ENCODE measurements around the gene GRIK4.

The GRIK4 gene

GRCh38 chr11:120911943-120912342 is 400.4 kb downstream of the GRIK4 start:
- Histone ChIP-seq H3K27ac (ENCODE audit: low read depth, low read length) (no peak overlapping the region), H3K9me2 (replicated peaks; ENCODE audit: control insufficient read depth, low read length) (no peaks in the 10 kb centered on the region), H3K27me3 (ENCODE audit: control insufficient read depth, low read length) (peaks cover 7% of the 10 kb centered on the region), H4K20me1 (ENCODE audit: control insufficient read depth, insufficient read depth, low read depth, low read length) (no peaks in the 10 kb centered on the region; the same call in 1 of the 2 replicates), H3K9me3 (ENCODE audit: control insufficient read depth, insufficient read depth, low read length) (no peaks in the 10 kb centered on the region), H3K79me2 (ENCODE audit: control insufficient read depth, low read length) (no peaks in the 10 kb centered on the region), H3K4me2 (ENCODE audit: low read length) (no peak overlapping the region), H3K4me1 (ENCODE audit: control insufficient read depth, low read length) (no peaks in the 10 kb centered on the region), H3K4me3 (ENCODE audit: low read length) (no peak overlapping the region), H3K36me3 (ENCODE audit: control insufficient read depth, low read length) (no peaks in the 10 kb centered on the region), H3F3A (ENCODE audit: control insufficient read depth, insufficient read depth) (no peaks in the 10 kb centered on the region)
- TF ChIP-seq CTCF (IDR thresholded peaks at IDR 0.05; ENCODE audit: low read depth, low read length, poor library complexity, severe bottlenecking) (no peak), EZH2phosphoT487 (IDR thresholded peaks at IDR 0.05; ENCODE audit: borderline replicate concordance, low read length) (no peak)

- H3K4me3 ChIP-seq (ENCODE audit: low read length): no peak overlapping the region
- no peaks in the 10 kb centered on the region for H3K9me2 ChIP-seq (replicated peaks; ENCODE audit: control insufficient read depth, low read length)
- H3K4me1 ChIP-seq (ENCODE audit: control insufficient read depth, low read length): no peaks in the 10 kb centered on the region
- no peaks in the 10 kb centered on the region for H3K79me2 ChIP-seq (ENCODE audit: control insufficient read depth, low read length)
- no peaks in the 10 kb centered on the region for H3K36me3 ChIP-seq (ENCODE audit: control insufficient read depth, low read length)
- H3K4me2 ChIP-seq (ENCODE audit: low read length): no peak overlapping the region
- no peaks in the 10 kb centered on the region; the same call in 1 of the 2 replicates for H4K20me1 ChIP-seq (ENCODE audit: control insufficient read depth, insufficient read depth, low read depth, low read length)
- TF ChIP-seq EZH2phosphoT487 (IDR thresholded peaks at IDR 0.05; ENCODE audit: borderline replicate concordance, low read length) (no peak), CTCF (IDR thresholded peaks at IDR 0.05; ENCODE audit: low read depth, low read length, poor library complexity, severe bottlenecking) (peak; percentile 30)
- peaks cover 7% of the 10 kb centered on the region for H3K27me3 ChIP-seq (ENCODE audit: control insufficient read depth, low read length)
- H3K9me3 ChIP-seq (ENCODE audit: control insufficient read depth, insufficient read depth, low read length): no peaks in the 10 kb centered on the region
- no peak overlapping the region for H3K27ac ChIP-seq (ENCODE audit: low read depth, low read length)
- H3F3A ChIP-seq (ENCODE audit: control insufficient read depth, insufficient read depth): no peaks in the 10 kb centered on the region
Measured at GRCh38 chr11:120912504-120912903, 401.0 kb downstream of the GRIK4 start.

- Histone ChIP-seq H3F3A (ENCODE audit: control insufficient read depth, insufficient read depth) (no peaks in the 10 kb centered on the region), H3K36me3 (ENCODE audit: control insufficient read depth, low read length) (no peaks in the 10 kb centered on the region), H3K9me3 (ENCODE audit: control insufficient read depth, insufficient read depth, low read length) (no peaks in the 10 kb centered on the region), H3K4me1 (ENCODE audit: control insufficient read depth, low read length) (no peaks in the 10 kb centered on the region), H3K4me3 (ENCODE audit: low read length) (no peak overlapping the region), H3K79me2 (ENCODE audit: control insufficient read depth, low read length) (no peaks in the 10 kb centered on the region), H4K20me1 (ENCODE audit: control insufficient read depth, insufficient read depth, low read depth, low read length) (no peaks in the 10 kb centered on the region; the same call in 1 of the 2 replicates), H3K27ac (ENCODE audit: low read depth, low read length) (no peak overlapping the region), H3K27me3 (ENCODE audit: control insufficient read depth, low read length) (peaks cover 7% of the 10 kb centered on the region), H3K4me2 (ENCODE audit: low read length) (no peak overlapping the region), H3K9me2 (replicated peaks; ENCODE audit: control insufficient read depth, low read length) (no peaks in the 10 kb centered on the region)
- TF ChIP-seq CTCF (IDR thresholded peaks at IDR 0.05; ENCODE audit: low read depth, low read length, poor library complexity, severe bottlenecking) (no peak), EZH2phosphoT487 (IDR thresholded peaks at IDR 0.05; ENCODE audit: borderline replicate concordance, low read length) (no peak)
Measured at GRCh38 chr11:120912915-120913314, 401.4 kb downstream of the GRIK4 start.

All from DOHH2 (cell line).